Upper lobe of right lung (tissue), 1 donor: ENCODE measurements around the gene KRTAP20-2. TPM values are rescaled to one million over a fixed set of nuclear protein-coding genes. Genes with fewer than 3 reads are reported as not detected.

Source experiments
- ATAC-seq: fragments of 200-7000 bp; cut with Tn5 transposase; one replicate; pipeline ENCODE4 v1.9.1; 2020; ENCODE audit warnings: mild to moderate bottlenecking, moderate library complexity
- DNase-seq: peaks from one replicate; pipeline ENCODE4 v3.0.0-alpha.2; 2020
- H3K27ac ChIP-seq: fragments of 200-600 bp; one replicate; pipeline ENCODE4 v1.8.0; 2022
- H3K27me3 ChIP-seq: fragments of 200-600 bp; one replicate; pipeline ENCODE4 v1.8.0; 2022; ENCODE audit warnings: mild to moderate bottlenecking
- H3K36me3 ChIP-seq: fragments of 200-600 bp; one replicate; pipeline ENCODE4 v1.8.0; 2022
- H3K4me1 ChIP-seq: fragments of 200-600 bp; one replicate; pipeline ENCODE4 v1.8.0; 2022
- H3K4me3 ChIP-seq: fragments of 200-600 bp; one replicate; pipeline ENCODE4 v1.8.0; 2022; ENCODE audit warnings: mild to moderate bottlenecking
- H3K9me3 ChIP-seq: fragments of 200-600 bp; one replicate; pipeline ENCODE4 v1.8.0; 2022
- intact Hi-C: fragments of 100-400 bp; cut with DNase I; formaldehyde crosslinking; loops from one replicate; pipeline ENCODE4 v1.11.0; 2022
- total RNA-seq: library from RNA; stranded (reverse); fragmentation: NEBNext Ultra II Directional; extraction: Animal tissue kit (Norgen Biotek cat#: 25700); gene quantifications from one replicate; pipeline ENCODE4 v1.2.1, GENCODE V29; 2021
- TF ChIP-seq, protein P1 (sequence below): fragments of 200-600 bp; IDR thresholded peaks from one replicate; pipeline ENCODE4 v1.8.0; 2022; ENCODE audit warnings: antibody characterized with exemption
- donor health status: DM: no; HTN: yes; CAD: no; lungs with severe emphysema.

Gene KRTAP20-2
- total RNA-seq, 1 donor from 2014 or later, result not detected

DNA sequence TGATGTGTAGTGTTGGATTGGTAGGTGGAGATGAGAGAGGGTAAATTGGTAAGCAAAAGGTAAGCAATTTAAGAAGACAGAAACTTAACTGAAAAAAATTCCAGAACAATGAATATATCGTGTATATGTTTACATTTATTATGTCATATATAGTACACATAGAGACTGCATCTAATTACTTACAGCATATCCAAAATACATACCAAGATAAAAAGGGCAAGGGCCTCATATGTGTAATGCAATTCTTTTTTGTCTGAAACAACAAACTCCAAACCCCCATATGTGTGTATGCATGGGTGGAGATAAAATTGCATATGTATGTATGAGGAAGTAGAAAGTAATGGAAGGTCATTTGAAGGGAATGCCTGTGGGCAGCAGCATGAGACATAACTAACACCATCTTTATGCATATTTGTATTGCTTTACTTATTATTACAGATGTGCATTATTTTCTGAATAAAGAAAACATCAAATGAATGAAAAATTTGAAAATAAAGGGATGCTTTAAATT is 12.0 kb downstream of the KRTAP20-2 start:
- no peak for DNase-seq
- Histone ChIP-seq H3K4me1 (no peaks in the 10 kb centered on the region), H3K27me3 (no peaks in the 10 kb centered on the region), H3K9me3 (no peaks in the 10 kb centered on the region), H3K36me3 (no peaks in the 10 kb centered on the region), H3K4me3 (no peak overlapping the region), H3K27ac (no peak overlapping the region)
- intact Hi-C loops, result no loop called here
- TF ChIP-seq, protein P1, sequence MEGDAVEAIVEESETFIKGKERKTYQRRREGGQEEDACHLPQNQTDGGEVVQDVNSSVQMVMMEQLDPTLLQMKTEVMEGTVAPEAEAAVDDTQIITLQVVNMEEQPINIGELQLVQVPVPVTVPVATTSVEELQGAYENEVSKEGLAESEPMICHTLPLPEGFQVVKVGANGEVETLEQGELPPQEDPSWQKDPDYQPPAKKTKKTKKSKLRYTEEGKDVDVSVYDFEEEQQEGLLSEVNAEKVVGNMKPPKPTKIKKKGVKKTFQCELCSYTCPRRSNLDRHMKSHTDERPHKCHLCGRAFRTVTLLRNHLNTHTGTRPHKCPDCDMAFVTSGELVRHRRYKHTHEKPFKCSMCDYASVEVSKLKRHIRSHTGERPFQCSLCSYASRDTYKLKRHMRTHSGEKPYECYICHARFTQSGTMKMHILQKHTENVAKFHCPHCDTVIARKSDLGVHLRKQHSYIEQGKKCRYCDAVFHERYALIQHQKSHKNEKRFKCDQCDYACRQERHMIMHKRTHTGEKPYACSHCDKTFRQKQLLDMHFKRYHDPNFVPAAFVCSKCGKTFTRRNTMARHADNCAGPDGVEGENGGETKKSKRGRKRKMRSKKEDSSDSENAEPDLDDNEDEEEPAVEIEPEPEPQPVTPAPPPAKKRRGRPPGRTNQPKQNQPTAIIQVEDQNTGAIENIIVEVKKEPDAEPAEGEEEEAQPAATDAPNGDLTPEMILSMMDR, result no peak
- no peak for ATAC-seq

DNA sequence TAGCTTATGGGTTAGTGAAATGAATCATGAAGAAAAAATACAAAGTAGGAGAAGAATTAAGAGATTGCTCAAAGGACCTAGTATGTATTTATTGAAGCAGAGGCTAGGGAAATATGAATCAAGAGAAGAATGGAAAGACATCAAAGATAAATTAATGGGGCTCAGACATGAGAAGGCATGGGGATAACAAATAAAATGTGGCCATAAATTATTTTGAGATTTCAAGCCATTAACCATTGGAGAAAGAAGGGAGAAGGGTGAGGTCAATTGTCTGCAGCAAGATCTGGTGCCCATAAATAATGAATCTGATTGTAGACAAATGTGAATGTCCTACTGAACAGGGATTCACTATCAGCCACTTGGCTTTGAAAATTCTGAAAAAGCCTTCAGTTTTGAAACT is 17.9 kb downstream of the KRTAP20-2 start:
- Histone ChIP-seq H3K27me3 (no peaks in the 10 kb centered on the region), H3K27ac (no peak overlapping the region), H3K9me3 (no peaks in the 10 kb centered on the region), H3K36me3 (no peaks in the 10 kb centered on the region), H3K4me3 (no peak overlapping the region), H3K4me1 (no peaks in the 10 kb centered on the region)
- ATAC-seq (no peak), DNase-seq (no peak)
- intact Hi-C loops, result no loop called here
- TF ChIP-seq, protein P1, result no peak

DNA sequence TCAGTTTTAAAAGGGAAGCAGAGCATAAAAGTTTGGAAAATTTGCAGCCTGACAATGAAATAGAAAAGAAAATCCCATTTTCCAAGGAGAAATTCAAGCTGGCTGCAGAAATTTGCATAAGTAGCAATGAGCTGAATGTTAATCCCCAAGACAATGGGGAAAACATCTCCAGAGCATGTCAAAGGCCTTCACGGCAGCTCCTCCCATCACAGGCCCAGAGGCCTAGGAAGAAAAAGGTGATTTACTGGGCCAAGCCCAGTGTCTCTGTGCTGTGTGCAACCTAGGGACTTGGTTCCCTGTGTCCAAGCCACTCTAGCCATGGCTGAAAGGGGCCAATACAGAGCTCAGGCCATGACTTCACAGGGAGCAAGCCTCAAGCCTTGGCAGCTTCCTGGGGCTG is 33.8 kb downstream of the KRTAP20-2 start:
- ATAC-seq (no peak), DNase-seq (no peak)
- Histone ChIP-seq H3K27ac (no peak overlapping the region), H3K9me3 (no peaks in the 10 kb centered on the region), H3K4me3 (no peak overlapping the region), H3K4me1 (no peaks in the 10 kb centered on the region), H3K27me3 (no peaks in the 10 kb centered on the region), H3K36me3 (no peaks in the 10 kb centered on the region)
- intact Hi-C loops, result no loop called here
- TF ChIP-seq, protein P1, result no peak

DNA sequence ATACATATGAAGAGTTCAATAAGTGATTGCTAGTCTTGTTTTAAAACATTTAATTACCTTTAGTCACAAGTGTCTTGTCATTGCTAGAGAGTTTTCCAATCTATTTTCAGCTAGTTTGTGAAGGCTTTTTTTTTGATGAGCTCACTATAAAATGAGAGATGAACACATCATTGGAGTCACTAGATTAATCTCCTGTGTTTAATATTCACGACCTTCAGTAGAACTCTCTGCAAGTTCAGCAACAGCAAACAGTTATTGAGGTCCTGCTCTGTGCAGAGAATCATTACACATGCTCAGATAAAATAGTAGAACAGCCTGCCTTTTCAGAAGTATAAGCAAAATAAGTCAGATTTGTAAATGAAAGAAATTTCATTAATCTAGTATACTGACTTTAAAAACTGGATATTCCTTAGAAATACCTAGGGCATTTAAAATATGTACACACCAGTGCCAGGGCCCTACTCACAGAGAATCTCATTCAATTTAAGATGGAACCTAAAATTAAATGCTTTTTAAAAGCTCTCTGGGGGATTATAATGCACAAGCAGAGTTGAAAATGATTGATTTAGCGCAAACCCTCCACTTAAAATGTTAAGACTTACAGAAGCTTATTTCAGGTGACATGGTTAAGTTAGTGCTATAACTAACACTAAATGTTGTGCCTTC is 38.1 kb downstream of the KRTAP20-2 start:
- intact Hi-C loops, result no loop called here
- Histone ChIP-seq H3K4me3 (no peak overlapping the region), H3K36me3 (no peaks in the 10 kb centered on the region), H3K27me3 (no peaks in the 10 kb centered on the region), H3K4me1 (no peaks in the 10 kb centered on the region), H3K27ac (no peak overlapping the region), H3K9me3 (no peaks in the 10 kb centered on the region)
- ATAC-seq (no peak), DNase-seq (no peak)
- TF ChIP-seq, protein P1, result no peak

DNA sequence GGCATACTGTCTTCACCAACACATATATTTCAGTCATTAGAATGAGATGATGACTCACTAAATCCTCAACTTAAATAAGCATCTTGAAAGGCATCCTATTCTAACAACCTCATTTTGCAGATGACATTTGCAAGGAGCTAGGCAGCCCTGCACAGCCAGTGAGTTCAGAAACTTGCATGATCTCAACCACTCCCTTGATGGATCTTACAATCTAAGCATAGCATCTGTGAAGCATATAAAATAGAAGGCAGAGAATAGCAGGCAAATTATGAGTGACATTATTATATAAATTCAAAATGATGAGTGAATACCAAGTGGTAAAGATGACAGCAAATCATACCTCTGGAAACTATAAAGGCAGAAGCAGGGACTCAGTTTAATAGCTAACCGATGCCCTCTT is 39.3 kb downstream of the KRTAP20-2 start:
- H3K9me3 ChIP-seq, result no peaks in the 10 kb centered on the region
- no peaks in the 10 kb centered on the region for H3K36me3 ChIP-seq
- H3K4me3 ChIP-seq, result no peak overlapping the region
- no peak for ATAC-seq
- no peak overlapping the region for H3K27ac ChIP-seq
- DNase-seq, result no peak
- H3K27me3 ChIP-seq, result no peaks in the 10 kb centered on the region
- no peaks in the 10 kb centered on the region for H3K4me1 ChIP-seq
- TF ChIP-seq, protein P1, result no peak
- intact Hi-C loops, result no loop called here
